ENCODE measurements around the gene C19orf38. TPM values are rescaled to one million over a fixed set of nuclear protein-coding genes. Genes with fewer than 3 reads are reported as not detected.

The C19orf38 gene
- total and polyA plus RNA-seq, 2 donors (not counting 3 experiments of a cell fraction or from before 2014, with no cell fraction given), result not detected

DNA sequence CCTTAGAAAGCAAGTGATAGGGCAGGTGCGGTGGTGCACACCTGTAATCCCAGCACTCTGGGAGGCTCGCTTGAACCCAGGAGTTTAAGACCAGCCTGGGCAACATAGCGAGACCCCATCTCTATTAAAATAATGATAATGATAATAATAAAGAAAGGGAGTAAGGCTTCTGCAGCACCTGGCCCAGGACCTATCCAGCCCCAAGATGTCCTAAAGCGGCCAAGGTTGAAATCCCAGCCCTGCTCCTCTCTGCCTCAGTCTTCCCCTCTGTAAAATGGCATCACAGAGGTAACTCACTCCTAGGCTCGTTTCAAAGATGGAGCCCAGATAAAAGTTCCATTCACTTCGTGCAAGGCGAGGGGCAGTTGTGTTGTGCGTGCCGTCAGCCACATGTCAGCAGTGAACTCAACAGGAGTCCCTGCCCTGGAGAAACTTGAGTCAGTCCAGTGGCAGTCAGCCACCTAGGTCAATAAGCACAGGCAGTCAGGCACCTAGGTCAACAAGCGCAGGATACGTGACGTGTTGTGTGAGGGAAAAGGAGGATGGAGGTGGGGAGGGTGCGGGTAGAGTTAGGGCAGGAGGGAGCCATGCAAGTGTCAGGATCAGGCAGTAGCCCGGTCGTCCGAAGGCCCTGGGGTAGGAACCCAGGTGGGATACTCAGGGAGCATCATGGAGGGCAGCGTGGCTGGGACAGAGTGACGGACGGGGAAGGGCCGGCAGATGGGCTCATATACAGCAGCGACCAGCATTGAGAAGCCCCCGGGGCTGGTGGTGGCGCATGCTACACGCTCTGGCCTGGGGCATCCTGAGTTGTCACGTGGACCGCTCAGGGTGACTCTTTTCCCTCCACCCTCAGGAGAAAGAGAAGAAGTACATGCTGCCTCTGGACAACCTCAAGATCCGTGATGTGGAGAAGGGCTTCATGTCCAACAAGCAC is 28.8 kb upstream of the C19orf38 start:
- FAIRE-seq (no peak), DNase-seq (ENCODE audit: low read depth, low spot score) (no peak)
- no peaks in the 10 kb centered on the region for H3K9me1 ChIP-seq (replicated peaks; ENCODE audit: control insufficient read depth, extremely low read depth, insufficient read depth, low read length)
- BruUV-seq (replicated peaks), result no TSS peak
- H3K4me3 ChIP-seq (replicated peaks in 1 of 3; ENCODE audit: insufficient read depth in 1 of 3, low read depth in 1 of 3, low read length in 3 of 3), result no peak overlapping the region
- no peaks in the 10 kb centered on the region for H3K4me1 ChIP-seq (ENCODE audit: control insufficient read depth, extremely low read depth, insufficient read depth, low read length)
- no peaks in the 10 kb centered on the region for H3K27me3 ChIP-seq (ENCODE audit: control insufficient read depth in 2 of 2, insufficient read depth in 2 of 2, low read length in 2 of 2)
- H3K4me2 ChIP-seq (ENCODE audit: insufficient read depth, low read length), result no peak overlapping the region
- intact Hi-C loops (cut with micrococcal nuclease), result no loop called here
- TF ChIP-seq MYC (IDR thresholded peaks at IDR 0.05; ENCODE audit: low read depth, low read length) (no peak), POLR2AphosphoS5 (IDR thresholded peaks at IDR 0.05; ENCODE audit: insufficient read depth, low read depth, low read length) (no peak), GATA2 (IDR thresholded peaks at IDR 0.05; ENCODE audit: insufficient read depth, insufficient read length, low read depth, low read length) (no peak), EZH2 (IDR thresholded peaks at IDR 0.05; ENCODE audit: borderline replicate concordance, low read depth, low read length, severe bottlenecking) (no peak), FOS (IDR thresholded peaks at IDR 0.05; ENCODE audit: borderline replicate concordance, insufficient read depth, low read length) (no peak), POLR2A (IDR thresholded peaks at IDR 0.05; ENCODE audit: low read depth, low read length) (no peak), JUN (IDR thresholded peaks at IDR 0.05; ENCODE audit: borderline replicate concordance, insufficient read depth, insufficient read length, low read depth) (no peak)
- TF ChIP-seq, protein P1, sequence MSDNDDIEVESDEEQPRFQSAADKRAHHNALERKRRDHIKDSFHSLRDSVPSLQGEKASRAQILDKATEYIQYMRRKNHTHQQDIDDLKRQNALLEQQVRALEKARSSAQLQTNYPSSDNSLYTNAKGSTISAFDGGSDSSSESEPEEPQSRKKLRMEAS (IDR thresholded peaks at IDR 0.05; ENCODE audit: insufficient read depth, insufficient read length), result no peak
- TF ChIP-seq, protein P2, sequence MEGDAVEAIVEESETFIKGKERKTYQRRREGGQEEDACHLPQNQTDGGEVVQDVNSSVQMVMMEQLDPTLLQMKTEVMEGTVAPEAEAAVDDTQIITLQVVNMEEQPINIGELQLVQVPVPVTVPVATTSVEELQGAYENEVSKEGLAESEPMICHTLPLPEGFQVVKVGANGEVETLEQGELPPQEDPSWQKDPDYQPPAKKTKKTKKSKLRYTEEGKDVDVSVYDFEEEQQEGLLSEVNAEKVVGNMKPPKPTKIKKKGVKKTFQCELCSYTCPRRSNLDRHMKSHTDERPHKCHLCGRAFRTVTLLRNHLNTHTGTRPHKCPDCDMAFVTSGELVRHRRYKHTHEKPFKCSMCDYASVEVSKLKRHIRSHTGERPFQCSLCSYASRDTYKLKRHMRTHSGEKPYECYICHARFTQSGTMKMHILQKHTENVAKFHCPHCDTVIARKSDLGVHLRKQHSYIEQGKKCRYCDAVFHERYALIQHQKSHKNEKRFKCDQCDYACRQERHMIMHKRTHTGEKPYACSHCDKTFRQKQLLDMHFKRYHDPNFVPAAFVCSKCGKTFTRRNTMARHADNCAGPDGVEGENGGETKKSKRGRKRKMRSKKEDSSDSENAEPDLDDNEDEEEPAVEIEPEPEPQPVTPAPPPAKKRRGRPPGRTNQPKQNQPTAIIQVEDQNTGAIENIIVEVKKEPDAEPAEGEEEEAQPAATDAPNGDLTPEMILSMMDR (IDR thresholded peaks at IDR 0.05; ENCODE audit: extremely low read depth in 1 of 2, insufficient read depth in 1 of 2, low read depth in 1 of 2, low read length in 2 of 2), result no peak
- peaks cover 1% of the 10 kb centered on the region for H3K79me2 ChIP-seq (ENCODE audit: control insufficient read depth, insufficient read depth, low read length)
- no peaks in the 10 kb centered on the region for H3K9me3 ChIP-seq (replicated peaks; ENCODE audit: control insufficient read depth, insufficient read depth, low read length)
- ChIA-PET CTCF (interaction anchor here (1.6 to 2.0 kb wide), 4 partner anchors 10 to 52 kb away, joined by 4 to 12 read pairs (median 5); partner anchors contain the start of gene CARM1), POLR2A (no interaction called here)
- dilution Hi-C loops (cut with MboI; ENCODE audit: extremely low pct_ligation_motif_present, low sequenced_read_pairs), result no loop called here
- no peaks in the 10 kb centered on the region for H4K20me1 ChIP-seq (replicated peaks; ENCODE audit: control insufficient read depth, extremely low read depth, insufficient read depth, low read length)
- H3K27ac ChIP-seq (ENCODE audit: insufficient read depth, low read depth, low read length), result no peak overlapping the region
- no peak overlapping the region for H2AFZ ChIP-seq (ENCODE audit: low read depth, low read length)
- peaks cover 4 to 46% of the 10 kb centered on the region in 2 experiments for H3K36me3 ChIP-seq (ENCODE audit: control insufficient read depth in 2 of 2, extremely low read depth in 1 of 2, insufficient read depth in 2 of 2, low read length in 2 of 2)
- no peak overlapping the region for H3K9ac ChIP-seq (replicated peaks; ENCODE audit: extremely low read depth, insufficient read depth, low read length)

Measured in endothelial cell of umbilical vein (primary cell).